HG03135 (cell line): Measurements from ENCODE around the gene DNAH7.
"Not testable (repeated sequence)": the region's sequence is repeated elsewhere in the genome, so short reads cannot be mapped to it uniquely, and the experiment has no call there.

Source experiments
- ATAC-seq: cut with Tn5 transposase; IDR thresholded peaks from one replicate; pipeline ENCODE4 v1.9.1; 2021; ENCODE audit warnings: mild to moderate bottlenecking, moderate library complexity; ENCODE audit not compliant: unreplicated experiment

Gene DNAH7

GRCh38 chr2:195734395-195734794, 334.2 kb downstream of the DNAH7 start:
- no peak for ATAC-seq

- no peak for ATAC-seq
These were observed 334.8 kb downstream of the DNAH7 start for GRCh38 chr2:195733831-195734230.

GRCh38 chr2:195732574-195732973, 336.1 kb downstream of the DNAH7 start:
- ATAC-seq: no peak

- no peak for ATAC-seq
These were observed 337.7 kb downstream of the DNAH7 start for GRCh38 chr2:195730912-195731311.

GRCh38 chr2:195727106-195727505, 341.5 kb downstream of the DNAH7 start:
- no peak for ATAC-seq

- ATAC-seq: no peak
These were observed 346.6 kb downstream of the DNAH7 start for GRCh38 chr2:195722075-195722474.

- no peak for ATAC-seq
These were observed 347.6 kb downstream of the DNAH7 start for GRCh38 chr2:195721042-195721441.

- ATAC-seq: no peak
These were observed 352.2 kb downstream of the DNAH7 start for GRCh38 chr2:195716466-195716865.

- ATAC-seq: no peak
These were observed 357.2 kb downstream of the DNAH7 start for GRCh38 chr2:195711478-195711877.

- no peak for ATAC-seq
These were observed 358.5 kb downstream of the DNAH7 start for GRCh38 chr2:195709901-195710806.

- ATAC-seq: no peak
These were observed 362.3 kb downstream of the DNAH7 start for GRCh38 chr2:195706161-195706900.

GRCh38 chr2:195700480-195700879, 368.2 kb downstream of the DNAH7 start:
- no peak for ATAC-seq

GRCh38 chr2:195697681-195698220, 370.9 kb downstream of the DNAH7 start:
- no peak for ATAC-seq

GRCh38 chr2:195696012-195696411, 372.6 kb downstream of the DNAH7 start:
- ATAC-seq: no peak

- ATAC-seq: no peak
These were observed 373.5 kb downstream of the DNAH7 start for GRCh38 chr2:195695002-195695631.

- no peak for ATAC-seq
These were observed 374.1 kb downstream of the DNAH7 start for GRCh38 chr2:195694553-195694952.

GRCh38 chr2:195692531-195692930, 376.1 kb downstream of the DNAH7 start:
- not testable (repeated sequence) for ATAC-seq
